Neural cell (in vitro differentiated cells): Measurements from ENCODE around the gene CCDC82.

Experiments
- CTCF ChIP-seq: fragments of 450-650 bp; IDR thresholded peaks from 2 replicates; pipeline ENCODE4 v1.5.1; 2014; ENCODE audit warnings: antibody characterized with exemption, mild to moderate bottlenecking, moderate library complexity; ENCODE audit not compliant: poor library complexity, severe bottlenecking
- EP300 ChIP-seq: fragments of 450-650 bp; conservative IDR thresholded peaks from 2 replicates; pipeline ENCODE4 v1.6.1; 2014; ENCODE audit warnings: antibody characterized with exemption, mild to moderate bottlenecking, moderate library complexity; ENCODE audit not compliant: poor library complexity, severe bottlenecking
- EZH2 ChIP-seq: fragments of 200-600, 300-800 bp; shearing (Covaris generic), sonication (generic); IDR thresholded peaks from 2 replicates; pipeline ENCODE4 v1.6.1; 2014; ENCODE audit warnings: antibody characterized with exemption, low read length, borderline replicate concordance, mild to moderate bottlenecking; ENCODE audit not compliant: insufficient read depth, poor library complexity, severe bottlenecking
- POLR2AphosphoS5 ChIP-seq: IDR thresholded peaks from 2 replicates; pipeline ENCODE4 v1.6.1; 2012
- RAD21 ChIP-seq: fragments of 450-650 bp; conservative IDR thresholded peaks from 2 replicates; pipeline ENCODE4 v1.6.1; 2014; ENCODE audit warnings: antibody characterized with exemption, mild to moderate bottlenecking, moderate library complexity
- SMC3 ChIP-seq: fragments of 450-650 bp; conservative IDR thresholded peaks from 2 replicates; pipeline ENCODE4 v1.6.1; 2014; ENCODE audit warnings: antibody characterized with exemption, mild to moderate bottlenecking, moderate library complexity; ENCODE audit not compliant: poor library complexity
- TAF1 ChIP-seq: IDR thresholded peaks from 2 replicates; pipeline ENCODE4 v1.6.1; 2012; ENCODE audit warnings: low read depth

DNA sequence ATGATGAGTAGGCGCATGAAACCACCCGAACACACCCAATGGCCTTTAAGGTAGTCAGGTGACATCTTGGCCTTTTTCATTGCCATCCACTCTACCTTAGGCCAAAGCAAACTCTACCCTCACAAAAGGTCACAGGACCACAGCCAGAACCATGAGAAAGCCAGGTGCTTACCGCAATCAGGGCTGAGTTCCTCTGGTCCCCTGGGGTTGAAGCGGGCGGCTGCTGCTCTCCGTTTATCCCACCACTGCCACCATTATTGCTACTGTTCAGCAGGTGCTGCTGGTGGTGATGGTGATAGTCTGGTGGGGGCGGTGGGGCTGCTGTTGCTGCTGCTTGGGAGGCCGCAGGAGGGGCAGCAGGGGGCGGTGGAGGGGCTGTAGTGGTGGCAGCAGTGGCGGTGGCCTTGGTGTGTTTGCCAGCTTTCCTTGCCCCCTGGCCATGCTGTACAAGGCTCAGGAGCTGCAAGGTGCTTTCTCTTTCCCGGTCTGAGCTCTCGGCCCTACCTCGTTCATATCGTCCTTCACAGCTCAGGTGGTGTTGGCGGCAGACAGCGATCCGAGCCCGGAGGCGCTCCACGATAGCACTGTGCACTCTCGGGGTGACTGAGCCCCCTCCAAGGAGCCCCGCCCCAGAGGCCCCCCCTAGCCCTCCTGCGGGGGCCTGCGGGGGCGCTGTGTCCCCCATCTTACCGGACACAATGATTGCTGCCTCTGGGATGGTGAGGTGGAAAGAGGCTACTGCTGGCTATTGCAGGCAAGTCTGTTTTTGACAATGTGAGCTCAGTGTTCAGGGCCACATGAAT lies 48.3 kb downstream of the CCDC82 start:
- TF ChIP-seq EZH2 (no peak), TAF1 (no peak), CTCF (no peak), POLR2AphosphoS5 (no peak), RAD21 (no peak), EP300 (no peak), SMC3 (no peak)
